Keratinocyte (primary cell): ENCODE results near the gene MATK.

Source experiments
- EZH2 ChIP-seq: IDR thresholded peaks from one replicate; pipeline ENCODE4 v1.6.1; 2012; ENCODE audit warnings: inconsistent platforms, mild to moderate bottlenecking, low read length, moderate library complexity
- TF ChIP-seq, protein P1 (sequence below), 3 experiments: IDR thresholded peaks in 1 of 3; conservative IDR thresholded peaks in 1 of 3; optimal IDR thresholded peaks in 1 of 3; 2 replicates in 2 of 3; 3 replicates in 1 of 3; pipeline versions ENCODE3 to v1.5.1; 2011; ENCODE audit warnings: low read length in 3 of 3, mild to moderate bottlenecking in 3 of 3, moderate library complexity in 2 of 3, control low read depth in 1 of 3, inconsistent platforms in 1 of 3; ENCODE audit not compliant: insufficient read depth in 2 of 3; ENCODE audit errors: extremely low read depth in 1 of 3

- no peak for TF ChIP-seq EZH2
- TF ChIP-seq, protein P1, sequence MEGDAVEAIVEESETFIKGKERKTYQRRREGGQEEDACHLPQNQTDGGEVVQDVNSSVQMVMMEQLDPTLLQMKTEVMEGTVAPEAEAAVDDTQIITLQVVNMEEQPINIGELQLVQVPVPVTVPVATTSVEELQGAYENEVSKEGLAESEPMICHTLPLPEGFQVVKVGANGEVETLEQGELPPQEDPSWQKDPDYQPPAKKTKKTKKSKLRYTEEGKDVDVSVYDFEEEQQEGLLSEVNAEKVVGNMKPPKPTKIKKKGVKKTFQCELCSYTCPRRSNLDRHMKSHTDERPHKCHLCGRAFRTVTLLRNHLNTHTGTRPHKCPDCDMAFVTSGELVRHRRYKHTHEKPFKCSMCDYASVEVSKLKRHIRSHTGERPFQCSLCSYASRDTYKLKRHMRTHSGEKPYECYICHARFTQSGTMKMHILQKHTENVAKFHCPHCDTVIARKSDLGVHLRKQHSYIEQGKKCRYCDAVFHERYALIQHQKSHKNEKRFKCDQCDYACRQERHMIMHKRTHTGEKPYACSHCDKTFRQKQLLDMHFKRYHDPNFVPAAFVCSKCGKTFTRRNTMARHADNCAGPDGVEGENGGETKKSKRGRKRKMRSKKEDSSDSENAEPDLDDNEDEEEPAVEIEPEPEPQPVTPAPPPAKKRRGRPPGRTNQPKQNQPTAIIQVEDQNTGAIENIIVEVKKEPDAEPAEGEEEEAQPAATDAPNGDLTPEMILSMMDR (optimal IDR thresholded peaks at IDR 0.05 in 1 of 3, IDR thresholded peaks at IDR 0.05 in 1 of 3, conservative IDR thresholded peaks at IDR 0.05 in 1 of 3; ENCODE audit: extremely low read depth in 1 of 3, insufficient read depth in 2 of 3, low read length in 3 of 3): no peak
Observed at GRCh38 chr19:3785451-3785937, 687 bp downstream of the MATK start.
